Gastrocnemius medialis (tissue), 4 donors: ENCODE results near the gene LYST.

Experiments
- CTCF ChIP-seq, 5 experiments: fragments of 450-650 bp in 3 of 5; fragments of 200-600 bp in 2 of 5; sonication (generic) in 2 of 5; IDR thresholded peaks in 4 of 5; conservative IDR thresholded peaks in 1 of 5; 1 replicate in 4 of 5; 2 replicates in 1 of 5; pipeline ENCODE4 v1.5.1; 2016 to 2019; ENCODE audit warnings: antibody characterized with exemption in 5 of 5, mild to moderate bottlenecking in 3 of 5, moderate library complexity in 3 of 5
- POLR2A ChIP-seq, 2 donors: fragments of 450-650 bp; IDR thresholded peaks; one replicate each; pipeline ENCODE4 v1.6.1; 2017; ENCODE audit warnings: antibody characterized with exemption in 2 of 2, mild to moderate bottlenecking in 2 of 2, moderate library complexity in 2 of 2

DNA sequence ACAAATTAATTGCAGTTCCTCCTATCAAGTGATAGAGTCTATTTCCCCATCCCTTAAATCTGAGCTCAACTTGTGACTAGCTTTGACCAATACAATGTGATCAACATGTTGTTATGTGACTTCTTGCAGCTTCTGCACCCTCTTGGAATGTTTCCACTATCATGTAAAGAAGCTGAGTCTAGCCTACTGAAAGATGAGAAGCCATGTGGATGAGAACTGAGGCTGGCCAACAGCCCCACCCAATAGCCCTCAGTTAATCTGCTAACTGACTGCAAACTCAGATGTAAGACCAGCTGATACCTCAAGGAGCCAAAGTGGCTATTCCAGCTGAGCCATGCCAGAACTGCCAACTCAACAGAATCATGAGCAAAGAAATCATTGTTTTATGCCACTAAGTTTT, 44.0 kb downstream of the LYST start:
- TF ChIP-seq CTCF (IDR thresholded peaks at IDR 0.05 in 4 of 5, conservative IDR thresholded peaks at IDR 0.05 in 1 of 5) (no peak), POLR2A (IDR thresholded peaks at IDR 0.05) (no peak)
